ENCODE measurements around the gene ABCA2. TPM values are rescaled to one million over a fixed set of nuclear protein-coding genes. Genes with fewer than 3 reads are reported as not detected.

ABCA2 gene
- total RNA-seq, 1 experiment from 2014 or later, result 19.2 TPM

- Mint-ChIP-seq H3K27ac (no peak overlapping the region), H3K36me3 (peaks cover 9% of the 10 kb centered on the region), H3K4me1 (no peaks in the 10 kb centered on the region), H3K27me3 (ENCODE audit: low read depth) (no peaks in the 10 kb centered on the region), H3K9me3 (no peaks in the 10 kb centered on the region), H3K4me3 (no peak overlapping the region)
- ChIA-PET POLR2A (no interaction called here), CTCF (interaction anchor here (0.6 to 3.3 kb wide), 3 partner anchors 10 to 50 kb away, joined by 3 to 14 read pairs (median 3); no protein-coding TSS in a partner anchor)
- DNase-seq (ENCODE audit: low spot score), result no peak
- TF ChIP-seq, protein P1, sequence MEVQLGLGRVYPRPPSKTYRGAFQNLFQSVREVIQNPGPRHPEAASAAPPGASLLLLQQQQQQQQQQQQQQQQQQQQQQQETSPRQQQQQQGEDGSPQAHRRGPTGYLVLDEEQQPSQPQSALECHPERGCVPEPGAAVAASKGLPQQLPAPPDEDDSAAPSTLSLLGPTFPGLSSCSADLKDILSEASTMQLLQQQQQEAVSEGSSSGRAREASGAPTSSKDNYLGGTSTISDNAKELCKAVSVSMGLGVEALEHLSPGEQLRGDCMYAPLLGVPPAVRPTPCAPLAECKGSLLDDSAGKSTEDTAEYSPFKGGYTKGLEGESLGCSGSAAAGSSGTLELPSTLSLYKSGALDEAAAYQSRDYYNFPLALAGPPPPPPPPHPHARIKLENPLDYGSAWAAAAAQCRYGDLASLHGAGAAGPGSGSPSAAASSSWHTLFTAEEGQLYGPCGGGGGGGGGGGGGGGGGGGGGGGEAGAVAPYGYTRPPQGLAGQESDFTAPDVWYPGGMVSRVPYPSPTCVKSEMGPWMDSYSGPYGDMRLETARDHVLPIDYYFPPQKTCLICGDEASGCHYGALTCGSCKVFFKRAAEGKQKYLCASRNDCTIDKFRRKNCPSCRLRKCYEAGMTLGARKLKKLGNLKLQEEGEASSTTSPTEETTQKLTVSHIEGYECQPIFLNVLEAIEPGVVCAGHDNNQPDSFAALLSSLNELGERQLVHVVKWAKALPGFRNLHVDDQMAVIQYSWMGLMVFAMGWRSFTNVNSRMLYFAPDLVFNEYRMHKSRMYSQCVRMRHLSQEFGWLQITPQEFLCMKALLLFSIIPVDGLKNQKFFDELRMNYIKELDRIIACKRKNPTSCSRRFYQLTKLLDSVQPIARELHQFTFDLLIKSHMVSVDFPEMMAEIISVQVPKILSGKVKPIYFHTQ (CRISPR knock-in tag; IDR thresholded peaks at IDR 0.05), result no peak
- TF ChIP-seq TP53 (CRISPR knock-in tag; IDR thresholded peaks at IDR 0.05) (no peak), ZNF281 (CRISPR knock-in tag; IDR thresholded peaks at IDR 0.05) (no peak), E2F1 (CRISPR knock-in tag; IDR thresholded peaks at IDR 0.05) (no peak), GRHL2 (CRISPR knock-in tag; IDR thresholded peaks at IDR 0.05; ENCODE audit: insufficient replicate concordance, severe bottlenecking) (no peak), AFF4 (CRISPR knock-in tag; IDR thresholded peaks at IDR 0.05; ENCODE audit: borderline replicate concordance) (no peak), ZNF671 (CRISPR knock-in tag; IDR thresholded peaks at IDR 0.05) (no peak), SOX15 (CRISPR knock-in tag; IDR thresholded peaks at IDR 0.05) (no peak), PRRX2 (CRISPR knock-in tag; IDR thresholded peaks at IDR 0.05) (no peak)
- ATAC-seq, result no peak
These were observed 13.9 kb downstream of the ABCA2 start for GRCh38 chr9:137014166-137014565.

GRCh38 chr9:137013571-137013940 lies 14.5 kb downstream of the ABCA2 start:
- peaks cover 9% of the 10 kb centered on the region for H3K36me3 Mint-ChIP-seq
- CTCF ChIA-PET, result interaction anchor here (0.5 to 3.3 kb wide), 3 partner anchors 22 to 119 kb away, joined by 3 to 14 read pairs (median 4); no protein-coding TSS in a partner anchor

More at GRCh38 chr9:137013571-137013940, 14.5 kb downstream of the ABCA2 start:
- Mint-ChIP-seq H3K9me3 (no peaks in the 10 kb centered on the region), H3K4me1 (no peaks in the 10 kb centered on the region), H3K27ac (no peak overlapping the region), H3K27me3 (ENCODE audit: low read depth) (no peaks in the 10 kb centered on the region), H3K4me3 (no peak overlapping the region)
- TF ChIP-seq ATF6 (CRISPR knock-in tag; IDR thresholded peaks at IDR 0.05) (no peak), GRHL2 (CRISPR knock-in tag; IDR thresholded peaks at IDR 0.05; ENCODE audit: insufficient replicate concordance, severe bottlenecking) (no peak), ZNF121 (CRISPR knock-in tag; IDR thresholded peaks at IDR 0.05) (no peak), ETV6 (CRISPR knock-in tag; IDR thresholded peaks at IDR 0.05) (no peak)
- TF ChIP-seq, protein P1 (CRISPR knock-in tag; IDR thresholded peaks at IDR 0.05), result no peak
- TF ChIP-seq, protein P2, sequence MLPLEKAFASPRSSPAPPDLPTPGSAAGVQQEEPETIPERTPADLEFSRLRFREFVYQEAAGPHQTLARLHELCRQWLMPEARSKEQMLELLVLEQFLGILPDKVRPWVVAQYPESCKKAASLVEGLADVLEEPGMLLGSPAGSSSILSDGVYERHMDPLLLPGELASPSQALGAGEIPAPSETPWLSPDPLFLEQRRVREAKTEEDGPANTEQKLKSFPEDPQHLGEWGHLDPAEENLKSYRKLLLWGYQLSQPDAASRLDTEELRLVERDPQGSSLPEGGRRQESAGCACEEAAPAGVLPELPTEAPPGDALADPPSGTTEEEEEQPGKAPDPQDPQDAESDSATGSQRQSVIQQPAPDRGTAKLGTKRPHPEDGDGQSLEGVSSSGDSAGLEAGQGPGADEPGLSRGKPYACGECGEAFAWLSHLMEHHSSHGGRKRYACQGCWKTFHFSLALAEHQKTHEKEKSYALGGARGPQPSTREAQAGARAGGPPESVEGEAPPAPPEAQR (CRISPR knock-in tag; IDR thresholded peaks at IDR 0.05), result no peak
- POLR2A ChIA-PET, result no interaction called here
- DNase-seq (ENCODE audit: low spot score) (no peak), ATAC-seq (no peak)
